Measurements from ENCODE around the gene SELL.

GRCh38 chr1:169644297-169644696 lies 67.1 kb downstream of the SELL start:
- no peak for TF ChIP-seq CTCF (IDR thresholded peaks at IDR 0.05)
- no peak for TF ChIP-seq POLR2A (IDR thresholded peaks at IDR 0.05)

Measured in heart left ventricle (tissue), 13 donors.